ENCODE data around the gene GRK5.

GRCh38 chr10:119318411-119319160 lies 111.2 kb downstream of the GRK5 start:
- no peak for TF ChIP-seq CTCF (IDR thresholded peaks at IDR 0.05)
- TF ChIP-seq POLR2A (IDR thresholded peaks at IDR 0.05) = no peak

Measured in lower leg skin (tissue), 3 donors.